Testis (tissue), 2 donors: ENCODE measurements around the gene SUZ12.

Source experiments
- POLR2A ChIP-seq: fragments of 450-650 bp; IDR thresholded peaks from one replicate; pipeline ENCODE4 v1.6.1; 2017; ENCODE audit warnings: antibody characterized with exemption, mild to moderate bottlenecking, moderate library complexity
- TF ChIP-seq, protein P1 (sequence below), 3 experiments: fragments of 450-650 bp in 2 of 3; fragments of 200-600 bp in 1 of 3; sonication (generic) in 1 of 3; IDR thresholded peaks; one replicate each; pipeline ENCODE4 v1.5.1; 2016 to 2019; ENCODE audit warnings: antibody characterized with exemption in 3 of 3, mild to moderate bottlenecking in 2 of 3, moderate library complexity in 1 of 3

DNA sequence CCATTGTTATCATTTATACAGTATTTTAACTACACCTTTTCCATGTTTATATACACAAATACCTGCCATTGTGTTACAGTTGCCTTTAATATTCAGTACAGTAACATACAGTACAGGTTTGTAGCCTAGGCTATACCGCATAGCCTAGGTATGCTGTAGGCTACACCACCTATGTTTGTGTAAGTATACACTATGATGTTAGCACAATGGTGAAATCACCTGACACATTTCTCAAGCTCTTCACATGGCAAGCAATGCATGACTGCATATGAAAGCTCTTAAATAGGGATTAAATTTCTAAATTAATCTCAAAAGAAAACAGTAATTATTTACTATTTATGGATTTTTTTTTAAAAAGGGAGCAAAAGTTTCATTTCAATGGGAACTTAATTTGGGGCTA, 82.4 kb downstream of the SUZ12 start:
- no peak for TF ChIP-seq POLR2A
- TF ChIP-seq, protein P1, sequence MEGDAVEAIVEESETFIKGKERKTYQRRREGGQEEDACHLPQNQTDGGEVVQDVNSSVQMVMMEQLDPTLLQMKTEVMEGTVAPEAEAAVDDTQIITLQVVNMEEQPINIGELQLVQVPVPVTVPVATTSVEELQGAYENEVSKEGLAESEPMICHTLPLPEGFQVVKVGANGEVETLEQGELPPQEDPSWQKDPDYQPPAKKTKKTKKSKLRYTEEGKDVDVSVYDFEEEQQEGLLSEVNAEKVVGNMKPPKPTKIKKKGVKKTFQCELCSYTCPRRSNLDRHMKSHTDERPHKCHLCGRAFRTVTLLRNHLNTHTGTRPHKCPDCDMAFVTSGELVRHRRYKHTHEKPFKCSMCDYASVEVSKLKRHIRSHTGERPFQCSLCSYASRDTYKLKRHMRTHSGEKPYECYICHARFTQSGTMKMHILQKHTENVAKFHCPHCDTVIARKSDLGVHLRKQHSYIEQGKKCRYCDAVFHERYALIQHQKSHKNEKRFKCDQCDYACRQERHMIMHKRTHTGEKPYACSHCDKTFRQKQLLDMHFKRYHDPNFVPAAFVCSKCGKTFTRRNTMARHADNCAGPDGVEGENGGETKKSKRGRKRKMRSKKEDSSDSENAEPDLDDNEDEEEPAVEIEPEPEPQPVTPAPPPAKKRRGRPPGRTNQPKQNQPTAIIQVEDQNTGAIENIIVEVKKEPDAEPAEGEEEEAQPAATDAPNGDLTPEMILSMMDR (IDR thresholded peaks at IDR 0.05), result no peak
